ENCODE data around the gene ADAM12.

The ADAM12 gene

DNA sequence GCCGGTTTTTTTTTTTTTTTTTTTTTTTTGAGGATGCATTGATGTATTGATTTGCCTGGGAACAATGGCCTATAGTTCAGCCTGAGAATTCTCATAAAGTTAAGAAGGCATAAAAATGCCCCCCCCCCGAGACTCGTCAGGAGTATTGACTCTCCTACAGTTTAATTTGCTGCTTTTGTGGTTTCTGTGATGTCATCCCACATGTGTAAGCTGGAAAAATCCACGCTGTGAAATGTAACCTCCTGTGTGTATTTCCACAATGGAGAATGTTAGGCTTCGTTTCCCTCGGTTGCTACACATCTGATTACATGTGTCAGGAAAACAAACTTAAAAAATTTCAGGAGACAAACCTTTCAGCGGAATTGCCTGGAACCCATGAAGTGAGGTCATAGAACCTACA is 374.0 kb downstream of the ADAM12 start:
- Histone ChIP-seq H3K4me3 (ENCODE audit: low read depth, low read length) (no peak overlapping the region), H4K12ac (ENCODE audit: low read depth, low read length) (no peak overlapping the region), H4K91ac (ENCODE audit: low read depth, low read length) (no peak overlapping the region), H2AK5ac (ENCODE audit: low read length) (no peak overlapping the region), H3K9me3 (ENCODE audit: insufficient read depth, low read depth, low read length) (no peaks in the 10 kb centered on the region), H3K4ac (ENCODE audit: low read depth, low read length) (no peak overlapping the region), H3K27me3 (ENCODE audit: insufficient read depth, low read length) (no peaks in the 10 kb centered on the region), H2BK12ac (ENCODE audit: low read length) (no peak overlapping the region), H3K79me2 (ENCODE audit: control insufficient read depth, insufficient read depth, low read length, poor library complexity) (no peaks in the 10 kb centered on the region), H2AFZ (ENCODE audit: insufficient read depth, low read length, poor library complexity) (no peak overlapping the region), H3K4me1 (ENCODE audit: control insufficient read depth in 1 of 2, insufficient read depth in 2 of 2, low read length in 2 of 2) (peaks cover 0 to 8% of the 10 kb centered on the region in 2 experiments), H3K9ac (ENCODE audit: low read length) (no peak overlapping the region), H3K36me3 (ENCODE audit: control insufficient read depth in 1 of 2, insufficient read depth in 2 of 2, low read length in 2 of 2) (peaks cover 2 to 3% of the 10 kb centered on the region in 2 experiments), H3K79me1 (ENCODE audit: low read length) (no peaks in the 10 kb centered on the region), H3K14ac (ENCODE audit: low read length) (no peak overlapping the region), H3K23ac (ENCODE audit: low read length) (no peak overlapping the region), H2BK120ac (ENCODE audit: insufficient read depth, low read length, poor library complexity) (no peak overlapping the region), H2BK5ac (ENCODE audit: low read depth, low read length, poor library complexity) (no peak overlapping the region), H4K8ac (ENCODE audit: low read depth, low read length) (no peak overlapping the region), H3K4me2 (ENCODE audit: low read length) (no peak overlapping the region), H3K27ac (ENCODE audit: low read depth, low read length) (no peak overlapping the region), H3K18ac (ENCODE audit: low read length) (no peak overlapping the region)
- no peak for DNase-seq
- WGBS (ENCODE audit: extremely low coverage, insufficient coverage, insufficient read length): no CpG with 5 or more reads among the region's 7 CpGs

DNA sequence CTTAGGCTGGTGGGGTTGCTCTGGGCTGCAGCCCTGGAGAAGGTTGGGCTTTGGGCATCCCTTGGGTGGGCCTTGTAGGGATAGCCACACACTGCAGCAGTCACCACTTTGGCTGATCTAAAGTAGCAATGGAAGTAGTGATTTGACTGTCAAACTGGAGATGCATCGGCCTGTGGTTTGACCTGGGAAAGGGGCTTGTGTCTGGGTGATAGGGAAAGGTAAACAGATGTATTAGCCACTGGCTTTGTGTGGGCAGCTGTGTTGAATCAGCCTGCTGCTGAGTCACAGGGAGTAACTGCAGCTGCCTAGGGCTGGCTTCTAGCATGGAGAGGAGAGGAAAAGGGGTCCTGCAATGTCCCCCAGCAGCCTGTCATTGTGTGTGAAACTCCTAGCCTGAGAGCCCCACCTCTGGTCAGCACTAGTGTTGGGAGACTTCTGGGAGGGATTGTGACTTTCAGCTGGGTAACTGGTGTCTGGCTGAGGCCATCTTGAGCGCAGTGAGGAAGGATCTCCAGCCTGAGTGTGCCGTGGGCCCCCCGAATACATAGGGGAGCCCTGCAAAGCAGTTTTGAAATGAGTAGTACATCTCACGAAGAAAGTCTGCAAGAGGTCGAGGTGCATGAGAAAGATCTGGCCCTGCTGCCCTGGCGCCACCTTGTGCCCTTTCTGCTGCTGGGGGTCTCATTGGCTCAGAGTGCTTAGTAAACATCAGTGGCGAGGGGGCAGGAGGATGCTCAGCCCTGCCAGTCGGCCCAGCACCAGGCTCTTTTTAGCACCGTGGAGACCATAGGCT is 374.6 kb downstream of the ADAM12 start:
- Histone ChIP-seq H3K79me1 (ENCODE audit: low read length) (no peaks in the 10 kb centered on the region), H2BK5ac (ENCODE audit: low read depth, low read length, poor library complexity) (no peak overlapping the region)

DNA sequence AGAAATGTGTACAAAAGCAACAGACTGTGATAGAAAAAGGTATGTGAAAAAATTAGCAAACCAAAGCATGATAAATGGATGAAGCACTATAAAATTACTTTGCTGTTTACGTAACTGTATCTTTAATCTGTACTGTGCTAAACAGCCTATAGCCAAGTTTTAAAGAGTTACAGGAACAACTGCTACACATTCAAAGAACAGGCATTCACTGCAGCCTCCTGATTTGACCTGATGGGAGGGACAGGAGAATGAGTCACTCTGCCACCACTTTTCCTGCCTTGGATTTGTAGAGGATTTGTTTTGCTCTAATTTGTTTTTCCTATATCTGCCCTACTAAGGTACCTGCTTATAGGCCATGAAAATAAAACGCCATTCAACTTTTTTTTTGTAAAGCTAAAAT is 375.8 kb downstream of the ADAM12 start:
- no peaks in the 10 kb centered on the region for H3K79me1 ChIP-seq (ENCODE audit: low read length)
- H3K4me1 ChIP-seq (ENCODE audit: control insufficient read depth in 1 of 2, insufficient read depth in 2 of 2, low read length in 2 of 2): peaks cover 0 to 8% of the 10 kb centered on the region in 2 experiments
- H3K4me2 ChIP-seq (ENCODE audit: low read length): no peak overlapping the region
- no peak overlapping the region for H3K4me3 ChIP-seq (ENCODE audit: low read depth, low read length)
- no peak overlapping the region for H3K9ac ChIP-seq (ENCODE audit: low read length)
- no peak overlapping the region for H2AFZ ChIP-seq (ENCODE audit: insufficient read depth, low read length, poor library complexity)
- H3K36me3 ChIP-seq (ENCODE audit: control insufficient read depth in 1 of 2, insufficient read depth in 2 of 2, low read length in 2 of 2): peaks cover 2 to 3% of the 10 kb centered on the region in 2 experiments
- H4K8ac ChIP-seq (ENCODE audit: low read depth, low read length): no peak overlapping the region
- H3K79me2 ChIP-seq (ENCODE audit: control insufficient read depth, insufficient read depth, low read length, poor library complexity): no peaks in the 10 kb centered on the region
- H3K14ac ChIP-seq (ENCODE audit: low read length): no peak overlapping the region
- H3K9me3 ChIP-seq (ENCODE audit: insufficient read depth, low read depth, low read length): no peaks in the 10 kb centered on the region
- no peak overlapping the region for H2BK120ac ChIP-seq (ENCODE audit: insufficient read depth, low read length, poor library complexity)
- H2BK5ac ChIP-seq (ENCODE audit: low read depth, low read length, poor library complexity): no peak overlapping the region
- H3K4ac ChIP-seq (ENCODE audit: low read depth, low read length): no peak overlapping the region
- no peak overlapping the region for H2BK12ac ChIP-seq (ENCODE audit: low read length)
- no peak overlapping the region for H4K12ac ChIP-seq (ENCODE audit: low read depth, low read length)
- H3K27me3 ChIP-seq (ENCODE audit: insufficient read depth, low read length): no peaks in the 10 kb centered on the region
- H4K91ac ChIP-seq (ENCODE audit: low read depth, low read length): no peak overlapping the region
- H3K23ac ChIP-seq (ENCODE audit: low read length): no peak overlapping the region
- no peak overlapping the region for H2AK5ac ChIP-seq (ENCODE audit: low read length)
- H3K18ac ChIP-seq (ENCODE audit: low read length): no peak overlapping the region
- WGBS (ENCODE audit: extremely low coverage, insufficient coverage, insufficient read length): no CpG with 5 or more reads among the region's 2 CpGs
- DNase-seq: no peak
- H3K27ac ChIP-seq (ENCODE audit: low read depth, low read length): no peak overlapping the region

More for the DNA sequence above, 374.6 kb downstream of the ADAM12 start:
- H3K4me2 ChIP-seq (ENCODE audit: low read length): no peak overlapping the region
- no peak overlapping the region for H3K27ac ChIP-seq (ENCODE audit: low read depth, low read length)
- no peaks in the 10 kb centered on the region for H3K27me3 ChIP-seq (ENCODE audit: insufficient read depth, low read length)
- H3K4me1 ChIP-seq (ENCODE audit: control insufficient read depth in 1 of 2, insufficient read depth in 2 of 2, low read length in 2 of 2): peaks cover 0 to 8% of the 10 kb centered on the region in 2 experiments
- no peak overlapping the region for H4K8ac ChIP-seq (ENCODE audit: low read depth, low read length)
- no peak overlapping the region for H2AK5ac ChIP-seq (ENCODE audit: low read length)
- no peak overlapping the region for H3K14ac ChIP-seq (ENCODE audit: low read length)
- H3K9ac ChIP-seq (ENCODE audit: low read length): no peak overlapping the region
- H3K4ac ChIP-seq (ENCODE audit: low read depth, low read length): no peak overlapping the region
- no peaks in the 10 kb centered on the region for H3K79me2 ChIP-seq (ENCODE audit: control insufficient read depth, insufficient read depth, low read length, poor library complexity)
- H2BK12ac ChIP-seq (ENCODE audit: low read length): no peak overlapping the region
- DNase-seq: no peak
- H4K91ac ChIP-seq (ENCODE audit: low read depth, low read length): no peak overlapping the region
- no peak overlapping the region for H3K4me3 ChIP-seq (ENCODE audit: low read depth, low read length)
- H3K36me3 ChIP-seq (ENCODE audit: control insufficient read depth in 1 of 2, insufficient read depth in 2 of 2, low read length in 2 of 2): peaks cover 2 to 3% of the 10 kb centered on the region in 2 experiments
- H3K18ac ChIP-seq (ENCODE audit: low read length): no peak overlapping the region
- H3K9me3 ChIP-seq (ENCODE audit: insufficient read depth, low read depth, low read length): no peaks in the 10 kb centered on the region
- H4K12ac ChIP-seq (ENCODE audit: low read depth, low read length): no peak overlapping the region
- H2BK120ac ChIP-seq (ENCODE audit: insufficient read depth, low read length, poor library complexity): no peak overlapping the region
- no peak overlapping the region for H2AFZ ChIP-seq (ENCODE audit: insufficient read depth, low read length, poor library complexity)
- H3K23ac ChIP-seq (ENCODE audit: low read length): no peak overlapping the region
- no CpG with 5 or more reads among the region's 10 CpGs for WGBS (ENCODE audit: extremely low coverage, insufficient coverage, insufficient read length)

DNA sequence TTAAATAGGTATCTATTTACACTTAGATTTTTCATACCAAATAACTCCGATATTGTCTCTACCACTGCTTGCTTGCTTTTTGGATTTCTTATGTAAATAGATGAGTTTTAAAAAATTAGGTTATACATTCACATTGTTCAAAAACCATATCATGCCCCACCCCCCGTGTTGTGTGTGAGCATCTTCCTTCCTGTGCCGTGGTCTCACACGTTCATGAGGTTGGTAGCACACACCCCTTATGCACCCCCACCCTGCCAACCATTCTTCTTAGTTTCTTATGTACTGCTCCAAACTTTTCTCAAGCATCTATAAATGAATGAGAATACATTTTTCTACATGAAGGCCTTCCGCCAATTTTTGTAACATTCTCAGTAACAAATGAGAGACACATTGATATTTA is 376.3 kb downstream of the ADAM12 start:
- Histone ChIP-seq H2AK5ac (ENCODE audit: low read length) (no peak overlapping the region), H3K79me2 (ENCODE audit: control insufficient read depth, insufficient read depth, low read length, poor library complexity) (no peaks in the 10 kb centered on the region), H3K18ac (ENCODE audit: low read length) (no peak overlapping the region), H2BK120ac (ENCODE audit: insufficient read depth, low read length, poor library complexity) (no peak overlapping the region), H3K4me2 (ENCODE audit: low read length) (no peak overlapping the region), H3K36me3 (ENCODE audit: control insufficient read depth in 1 of 2, insufficient read depth in 2 of 2, low read length in 2 of 2) (peaks cover 2 to 3% of the 10 kb centered on the region in 2 experiments), H3K9ac (ENCODE audit: low read length) (no peak overlapping the region), H3K4ac (ENCODE audit: low read depth, low read length) (no peak overlapping the region), H3K4me3 (ENCODE audit: low read depth, low read length) (no peak overlapping the region), H3K79me1 (ENCODE audit: low read length) (no peaks in the 10 kb centered on the region), H3K9me3 (ENCODE audit: insufficient read depth, low read depth, low read length) (no peaks in the 10 kb centered on the region), H3K14ac (ENCODE audit: low read length) (no peak overlapping the region), H3K23ac (ENCODE audit: low read length) (no peak overlapping the region), H3K27ac (ENCODE audit: low read depth, low read length) (no peak overlapping the region), H3K4me1 (ENCODE audit: control insufficient read depth in 1 of 2, insufficient read depth in 2 of 2, low read length in 2 of 2) (peaks cover 0 to 8% of the 10 kb centered on the region in 2 experiments), H4K12ac (ENCODE audit: low read depth, low read length) (no peak overlapping the region), H2AFZ (ENCODE audit: insufficient read depth, low read length, poor library complexity) (no peak overlapping the region), H4K8ac (ENCODE audit: low read depth, low read length) (no peak overlapping the region), H3K27me3 (ENCODE audit: insufficient read depth, low read length) (no peaks in the 10 kb centered on the region), H2BK5ac (ENCODE audit: low read depth, low read length, poor library complexity) (no peak overlapping the region), H2BK12ac (ENCODE audit: low read length) (no peak overlapping the region), H4K91ac (ENCODE audit: low read depth, low read length) (no peak overlapping the region)
- DNase-seq: no peak
- WGBS (ENCODE audit: extremely low coverage, insufficient coverage, insufficient read length): no CpG with 5 or more reads among the region's 5 CpGs

All from trophoblast cell (in vitro differentiated cells and primary cell).